GM12891 (cell line): Measurements from ENCODE around the gene GPHA2.

Source experiments
- PAX5 ChIP-seq: IDR thresholded peaks from 2 replicates; pipeline ENCODE4 v1.6.1; 2011; ENCODE audit warnings: low read length, moderate library complexity, mild to moderate bottlenecking; ENCODE audit not compliant: insufficient read depth, severe bottlenecking
- POLR2AphosphoS5 ChIP-seq: IDR thresholded peaks from 2 replicates; pipeline ENCODE4 v1.6.1; 2011; ENCODE audit warnings: low read depth, low read length, control low read depth
- TAF1 ChIP-seq: IDR thresholded peaks from 2 replicates; pipeline ENCODE4 v1.6.1; 2011; ENCODE audit warnings: low read depth, low read length, control low read depth

GRCh38 chr11:64885367-64886286 lies 50.1 kb downstream of the GPHA2 start:
- TF ChIP-seq PAX5 = no peak
- TF ChIP-seq TAF1 = no peak
- no peak for TF ChIP-seq POLR2AphosphoS5
